ENCODE measurements around the gene CELA1.
A peak's percentile ranks its signal among the peaks of the same experiment; 100 is the strongest.
"Not testable (repeated sequence)": the region's sequence is repeated elsewhere in the genome, so short reads cannot be mapped to it uniquely, and the experiment has no call there.

The CELA1 gene

DNA sequence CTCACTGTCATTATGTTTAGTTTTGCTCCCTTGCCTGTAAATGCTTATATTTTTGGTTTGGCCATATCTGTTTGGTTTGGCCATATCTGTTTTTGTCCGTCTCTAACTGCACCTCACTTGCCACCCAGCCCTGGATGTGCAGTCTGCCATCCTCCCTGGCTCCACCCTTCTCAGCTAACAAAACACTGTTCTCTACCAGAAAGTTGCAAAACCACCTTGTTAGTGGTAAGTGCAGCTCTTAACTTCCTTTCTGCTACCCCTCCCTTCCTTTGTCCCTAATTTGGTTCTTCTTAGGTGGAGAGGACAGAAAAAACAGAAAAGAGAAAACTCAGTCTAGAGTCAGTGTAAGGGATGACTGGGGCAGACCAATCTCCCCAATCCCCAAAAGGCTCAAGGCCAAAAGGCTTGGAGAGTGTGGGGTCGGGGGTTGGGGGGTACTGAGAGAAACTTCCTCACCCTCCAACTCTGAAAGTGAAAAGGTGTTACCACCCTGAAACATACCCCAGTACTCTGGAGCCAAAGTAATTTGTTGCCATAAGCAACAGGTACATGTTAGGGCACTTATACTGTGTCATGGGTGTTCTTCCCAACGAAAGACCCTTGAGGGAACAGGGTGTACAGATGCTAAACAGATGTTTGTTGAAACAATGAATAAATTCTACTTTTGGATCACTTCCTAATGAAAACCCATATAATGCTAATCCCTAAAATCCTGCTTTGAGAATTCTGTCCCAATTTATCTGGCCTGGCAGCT is 27.5 kb downstream of the CELA1 start:
- ATAC-seq (peak; percentile 50), DNase-seq (no peak)
- no peaks in the 10 kb centered on the region for H3K27me3 Mint-ChIP-seq
- peak overlapping the region; percentile 14 to 90 for H3K27ac Mint-ChIP-seq
- no peaks in the 10 kb centered on the region for H3K9me3 Mint-ChIP-seq
- H3K4me1 Mint-ChIP-seq, result peaks cover 75% of the 10 kb centered on the region
- peak overlapping the region; percentile 62 to 64 for H3K4me3 Mint-ChIP-seq

DNA sequence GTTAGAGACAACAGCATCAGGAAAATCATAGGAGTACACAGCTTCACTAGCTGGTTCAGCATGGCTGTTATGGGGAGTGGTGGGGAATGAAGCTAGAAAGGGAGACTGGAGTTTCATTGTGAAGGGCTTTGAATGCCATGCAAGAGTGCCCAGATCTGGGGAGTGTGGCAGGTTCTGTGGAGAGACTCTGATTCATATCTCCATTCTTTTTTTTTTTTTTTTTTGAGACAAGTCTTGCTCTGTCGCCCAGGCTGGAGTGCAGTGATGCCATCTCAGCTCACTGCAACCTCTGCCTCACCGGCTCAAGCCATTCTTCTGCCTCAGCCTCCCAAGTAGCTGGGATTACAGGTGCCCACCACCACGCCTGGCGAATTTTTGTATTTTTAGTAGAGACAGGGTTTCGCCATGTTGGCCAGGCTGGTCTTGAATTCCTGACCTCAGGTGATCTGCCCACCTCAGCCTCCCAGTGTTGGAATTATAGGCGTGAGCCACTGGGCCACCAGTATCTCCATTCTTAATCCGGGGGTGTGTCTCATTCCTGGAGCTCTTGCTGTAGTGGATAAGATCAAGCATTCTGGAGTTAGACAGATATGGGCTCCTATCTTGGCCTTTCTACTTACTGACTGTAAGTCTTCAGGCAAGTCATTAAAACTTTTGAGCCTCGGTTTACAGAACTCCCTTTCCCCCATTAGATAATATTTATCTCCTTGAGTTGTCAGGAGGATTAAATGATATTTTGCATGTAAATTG is 28.2 kb downstream of the CELA1 start:
- H3K4me3 Mint-ChIP-seq, result peak overlapping the region; percentile 22 to 52
- DNase-seq, result not testable (repeated sequence)

DNA sequence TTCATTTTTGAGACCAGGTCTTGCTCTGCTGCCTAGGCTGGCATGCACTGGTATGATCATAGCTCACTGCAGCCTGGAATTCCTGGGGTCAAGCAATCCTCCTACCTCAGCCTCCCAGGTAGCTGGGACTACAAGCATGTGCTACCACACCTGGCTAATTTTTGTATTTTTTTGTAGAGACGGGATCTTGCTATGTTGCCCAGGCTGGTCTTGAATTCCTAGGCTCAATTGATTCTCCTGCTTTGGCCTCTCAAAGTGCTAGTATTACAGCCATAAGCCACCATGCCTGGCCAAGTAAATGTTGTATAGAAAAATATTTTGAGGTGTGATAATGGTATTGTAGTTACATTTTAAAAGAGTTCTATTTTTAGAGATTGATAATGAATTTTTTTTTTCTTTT is 35.1 kb downstream of the CELA1 start:
- no peak overlapping the region for H3K4me3 Mint-ChIP-seq
- ATAC-seq (no peak), DNase-seq (no peak)
- H3K9me3 Mint-ChIP-seq, result no peaks in the 10 kb centered on the region
- H3K4me1 Mint-ChIP-seq, result peaks cover 44% of the 10 kb centered on the region
- H3K27ac Mint-ChIP-seq, result peak overlapping the region in 1 of 2 donors; percentile 67
- H3K27me3 Mint-ChIP-seq, result no peaks in the 10 kb centered on the region

More for the DNA sequence above, 28.2 kb downstream of the CELA1 start:
- Mint-ChIP-seq H3K4me1 (peaks cover 75% of the 10 kb centered on the region), H3K27ac (peak overlapping the region; percentile 50 to 79)
- not testable (repeated sequence) for ATAC-seq, H3K27me3 Mint-ChIP-seq, H3K9me3 Mint-ChIP-seq

DNA sequence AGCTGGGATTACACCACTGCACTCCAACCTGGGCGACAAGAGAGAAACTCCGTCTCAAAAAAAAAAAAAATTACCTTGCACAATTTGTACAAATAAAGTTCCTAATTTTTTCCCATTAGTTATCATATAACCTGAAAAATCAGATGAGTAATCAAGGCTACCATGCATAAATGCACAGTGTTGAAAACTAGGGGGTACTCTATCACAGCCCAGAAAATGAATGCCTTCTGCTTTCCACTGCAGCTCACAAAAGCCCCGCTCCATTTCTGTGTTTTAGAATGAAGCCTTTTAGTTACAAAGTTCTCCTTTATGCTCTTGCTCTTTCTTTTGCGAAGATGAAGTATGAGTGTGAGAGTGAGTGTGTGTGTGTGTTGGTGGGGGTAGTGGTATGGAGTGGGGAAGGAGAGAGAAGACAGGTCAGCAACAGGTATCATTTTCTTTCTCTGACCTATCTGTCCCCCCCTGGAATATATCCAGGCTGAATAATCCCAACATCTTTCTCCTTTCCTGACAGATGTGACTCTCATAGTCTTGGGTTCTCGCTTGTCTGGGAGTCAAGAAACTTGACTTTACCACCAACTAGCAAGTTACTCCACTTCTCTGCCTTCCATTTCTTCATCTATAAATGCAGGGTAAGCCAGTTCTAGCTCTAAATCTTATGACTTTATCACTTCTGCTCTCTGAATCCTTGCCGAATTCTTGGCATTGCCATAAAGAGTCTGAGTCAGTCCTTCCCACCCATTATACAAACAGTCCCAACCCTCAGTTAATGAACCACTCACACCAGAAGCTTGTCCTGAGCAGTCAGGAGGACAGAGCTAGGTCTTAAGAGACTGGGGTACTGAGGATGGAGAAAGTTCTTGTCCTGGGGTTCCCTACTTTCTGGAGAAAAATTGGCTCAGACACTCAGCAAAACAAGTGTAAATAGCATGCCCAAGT is 38.6 kb downstream of the CELA1 start:
- Mint-ChIP-seq H3K4me3 (no peak overlapping the region), H3K27ac (peak overlapping the region in 1 of 2 donors; percentile 29), H3K9me3 (no peaks in the 10 kb centered on the region), H3K27me3 (no peaks in the 10 kb centered on the region), H3K4me1 (peaks cover 36% of the 10 kb centered on the region)
- no peak for DNase-seq
- ATAC-seq, result no peak

DNA sequence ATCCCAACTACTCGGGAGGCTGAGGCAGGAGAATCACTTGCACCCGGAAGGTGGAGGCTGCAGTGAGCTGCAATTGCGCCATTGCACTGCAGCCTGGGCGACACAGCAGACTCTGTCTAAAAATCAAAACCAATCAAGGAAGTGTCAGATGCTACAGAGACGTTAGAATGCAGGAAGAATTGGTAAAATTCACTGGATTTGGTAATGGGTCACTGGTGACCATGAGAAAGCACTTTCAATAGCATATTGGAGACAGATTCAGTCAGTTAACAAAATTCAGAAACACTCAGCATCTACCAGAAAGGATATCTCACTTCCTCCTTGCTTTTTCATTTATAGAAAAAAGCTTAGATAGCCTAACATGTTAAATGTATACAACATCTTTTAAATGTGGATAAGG is 40.0 kb downstream of the CELA1 start:
- Mint-ChIP-seq H3K27ac (no peak overlapping the region), H3K4me1 (peaks cover 25% of the 10 kb centered on the region), H3K4me3 (no peak overlapping the region), H3K27me3 (no peaks in the 10 kb centered on the region), H3K9me3 (no peaks in the 10 kb centered on the region)
- ATAC-seq (no peak), DNase-seq (no peak)

DNA sequence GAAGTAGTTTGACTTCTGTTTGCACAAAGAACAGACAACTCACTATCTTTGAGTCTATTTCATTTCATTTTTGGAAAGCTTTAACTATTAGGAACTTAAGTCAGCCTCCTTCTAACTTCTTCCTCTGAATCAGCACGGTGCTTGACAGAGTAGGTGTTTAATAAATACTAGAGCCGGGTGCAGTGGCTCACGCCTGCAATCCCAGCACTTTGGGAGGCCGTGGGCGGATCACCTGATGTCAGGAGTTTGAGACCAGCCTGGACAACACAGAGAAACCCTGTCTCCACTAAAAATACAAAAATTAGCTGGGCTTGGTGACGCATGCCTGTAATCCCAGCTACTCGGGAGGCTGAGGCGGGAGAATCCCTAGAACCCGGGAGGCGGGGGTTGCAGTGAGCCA is 45.7 kb downstream of the CELA1 start:
- not testable (repeated sequence) for H3K9me3 Mint-ChIP-seq, DNase-seq, ATAC-seq, H3K4me1 Mint-ChIP-seq, H3K4me3 Mint-ChIP-seq, H3K27me3 Mint-ChIP-seq
- peak overlapping the region in 1 of 2 donors; percentile 40 for H3K27ac Mint-ChIP-seq

DNA sequence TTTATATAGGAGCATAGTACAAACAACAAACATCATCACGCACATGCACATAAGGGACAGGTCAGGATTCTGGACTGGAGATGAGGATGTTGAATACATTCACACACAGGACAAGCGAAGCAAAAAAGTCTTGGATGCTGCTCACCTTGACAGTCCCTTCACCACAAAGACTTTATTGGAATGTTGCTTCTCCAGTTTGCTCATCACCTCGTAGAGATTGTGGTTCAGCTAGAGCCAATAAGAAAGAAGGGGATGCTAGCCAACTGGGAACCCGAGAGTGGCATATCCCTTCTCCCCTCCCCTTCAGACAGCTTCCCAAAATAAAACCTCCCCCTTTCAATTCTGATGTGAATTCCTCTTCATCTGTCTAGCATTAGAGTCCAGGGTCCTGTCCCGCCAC is 50.8 kb downstream of the CELA1 start:
- DNase-seq (no peak), ATAC-seq (no peak)
- no peak overlapping the region for H3K27ac Mint-ChIP-seq
- no peak overlapping the region for H3K4me3 Mint-ChIP-seq
- no peaks in the 10 kb centered on the region for H3K9me3 Mint-ChIP-seq
- no peaks in the 10 kb centered on the region for H3K27me3 Mint-ChIP-seq
- peaks cover 25% of the 10 kb centered on the region for H3K4me1 Mint-ChIP-seq

DNA sequence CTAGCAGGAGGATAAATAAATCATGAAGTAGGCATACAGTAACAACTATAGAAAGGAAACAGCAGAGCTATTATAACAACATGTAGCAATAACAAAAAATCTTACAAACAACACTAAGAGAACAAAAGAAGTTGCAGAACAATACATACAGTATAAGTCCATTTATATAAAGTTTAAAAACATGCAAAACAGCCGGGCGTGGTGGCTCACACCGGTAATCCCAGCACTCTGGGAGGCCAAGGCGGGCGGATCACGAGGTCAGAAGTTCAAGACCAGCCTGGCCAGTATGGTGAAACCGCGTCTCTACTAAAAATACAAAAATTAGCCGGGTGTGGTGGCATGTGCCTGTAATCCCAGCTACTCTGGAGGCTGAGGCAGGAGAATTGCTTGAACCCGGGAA is 52.4 kb downstream of the CELA1 start:
- peak overlapping the region in 1 of 2 donors; percentile 26 for H3K27ac Mint-ChIP-seq

DNA sequence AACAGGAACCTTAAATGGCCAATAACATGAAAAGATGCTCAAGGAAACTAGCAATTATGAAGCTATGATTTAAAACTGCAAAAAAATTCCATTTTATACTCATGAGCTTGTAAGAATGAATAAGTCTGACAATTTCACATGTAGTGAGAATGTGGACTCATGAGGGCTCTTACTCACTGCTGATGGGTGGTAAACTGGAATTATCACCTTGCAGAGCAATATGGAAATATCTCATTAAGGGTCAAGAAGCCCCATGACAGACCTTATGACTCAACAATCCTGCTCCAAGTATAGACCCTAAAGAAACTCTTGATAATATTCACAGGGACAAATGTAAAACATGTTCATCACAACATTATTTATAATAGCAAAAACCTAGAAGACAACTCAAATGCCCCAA is 52.8 kb downstream of the CELA1 start:
- no peaks in the 10 kb centered on the region for H3K9me3 Mint-ChIP-seq
- H3K4me3 Mint-ChIP-seq, result no peak overlapping the region
- peak overlapping the region; percentile 26 to 92 for H3K27ac Mint-ChIP-seq
- peak; percentile 74 for ATAC-seq
- H3K27me3 Mint-ChIP-seq, result no peaks in the 10 kb centered on the region
- no peak for DNase-seq
- H3K4me1 Mint-ChIP-seq, result peaks cover 25% of the 10 kb centered on the region

More for the DNA sequence above, 52.4 kb downstream of the CELA1 start:
- H3K4me3 Mint-ChIP-seq, ATAC-seq, H3K27me3 Mint-ChIP-seq, H3K9me3 Mint-ChIP-seq, DNase-seq: not testable (repeated sequence)
- H3K4me1 Mint-ChIP-seq, result peaks cover 25% of the 10 kb centered on the region

DNA sequence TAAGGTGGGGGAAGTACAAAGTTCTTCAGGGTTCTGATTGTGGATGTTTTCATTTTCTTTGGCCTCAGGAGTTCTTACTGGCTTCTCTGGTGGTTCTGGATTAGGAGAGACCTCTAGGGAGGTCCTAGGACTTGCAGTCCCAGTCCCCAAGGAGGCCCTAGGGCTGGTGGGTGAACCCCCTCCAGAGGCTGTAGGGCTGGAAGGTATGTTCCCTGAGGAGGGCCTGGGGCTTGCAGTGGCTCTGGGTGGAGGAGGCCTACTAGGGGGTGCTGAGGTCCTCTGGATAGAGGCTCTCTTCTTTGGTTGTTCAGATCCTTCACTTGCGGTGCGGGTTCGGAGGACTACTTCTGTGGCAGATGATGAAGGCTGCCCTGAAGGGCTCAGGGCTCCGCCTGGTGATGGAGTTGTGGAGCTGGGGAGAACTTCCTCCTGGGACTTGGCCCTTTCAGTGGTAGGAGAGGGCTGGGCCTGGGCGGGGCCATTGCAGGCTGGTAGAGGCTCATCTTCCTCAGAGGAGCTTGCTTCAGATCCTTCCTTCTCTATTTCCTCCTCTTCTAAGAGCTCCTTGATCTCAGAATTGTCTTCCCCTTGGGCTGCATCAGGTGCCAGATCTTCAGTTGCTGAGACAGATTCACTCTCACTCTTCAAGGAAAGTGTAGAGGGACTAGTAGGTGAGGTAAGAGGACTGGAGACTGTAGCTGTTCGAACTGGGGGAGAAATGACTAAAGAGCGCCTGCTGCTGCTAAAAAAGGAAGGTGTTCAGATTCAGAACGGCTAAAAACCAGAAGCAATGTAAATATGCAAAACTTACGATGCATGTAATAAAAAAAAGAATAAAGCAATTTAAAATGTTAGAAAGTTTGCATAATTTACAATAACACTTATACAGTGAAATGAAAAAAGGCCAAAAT is 54.6 kb downstream of the CELA1 start:
- H3K4me3 Mint-ChIP-seq, H3K27me3 Mint-ChIP-seq, H3K9me3 Mint-ChIP-seq, ATAC-seq, DNase-seq: not testable (repeated sequence)
- Mint-ChIP-seq H3K4me1 (peaks cover 25% of the 10 kb centered on the region), H3K27ac (peak overlapping the region in 1 of 2 donors; percentile 71)

DNA sequence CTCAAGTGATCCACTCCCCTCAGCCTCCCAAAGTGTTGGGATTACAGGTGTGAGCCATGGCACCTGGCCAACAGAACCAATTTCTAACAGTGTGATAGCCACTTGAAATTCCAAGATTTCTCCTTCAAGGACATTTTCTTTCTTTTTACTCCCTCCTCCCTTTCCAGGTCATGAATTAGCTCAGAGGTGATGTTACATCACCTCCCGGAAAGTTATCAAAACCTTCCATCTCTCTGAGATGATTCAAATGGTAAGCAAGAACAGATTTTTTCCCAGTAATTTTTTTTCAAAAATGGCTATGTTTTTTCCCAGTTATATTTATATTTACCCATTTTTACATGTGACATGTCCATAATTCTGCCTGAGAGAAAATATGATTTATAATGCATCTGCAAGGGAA is 60.6 kb downstream of the CELA1 start:
- DNase-seq, result no peak
- H3K9me3 Mint-ChIP-seq, result no peaks in the 10 kb centered on the region
- ATAC-seq, result no peak
- H3K4me1 Mint-ChIP-seq, result peaks cover 6% of the 10 kb centered on the region
- H3K27me3 Mint-ChIP-seq, result no peaks in the 10 kb centered on the region
- no peak overlapping the region for H3K27ac Mint-ChIP-seq
- no peak overlapping the region for H3K4me3 Mint-ChIP-seq

DNA sequence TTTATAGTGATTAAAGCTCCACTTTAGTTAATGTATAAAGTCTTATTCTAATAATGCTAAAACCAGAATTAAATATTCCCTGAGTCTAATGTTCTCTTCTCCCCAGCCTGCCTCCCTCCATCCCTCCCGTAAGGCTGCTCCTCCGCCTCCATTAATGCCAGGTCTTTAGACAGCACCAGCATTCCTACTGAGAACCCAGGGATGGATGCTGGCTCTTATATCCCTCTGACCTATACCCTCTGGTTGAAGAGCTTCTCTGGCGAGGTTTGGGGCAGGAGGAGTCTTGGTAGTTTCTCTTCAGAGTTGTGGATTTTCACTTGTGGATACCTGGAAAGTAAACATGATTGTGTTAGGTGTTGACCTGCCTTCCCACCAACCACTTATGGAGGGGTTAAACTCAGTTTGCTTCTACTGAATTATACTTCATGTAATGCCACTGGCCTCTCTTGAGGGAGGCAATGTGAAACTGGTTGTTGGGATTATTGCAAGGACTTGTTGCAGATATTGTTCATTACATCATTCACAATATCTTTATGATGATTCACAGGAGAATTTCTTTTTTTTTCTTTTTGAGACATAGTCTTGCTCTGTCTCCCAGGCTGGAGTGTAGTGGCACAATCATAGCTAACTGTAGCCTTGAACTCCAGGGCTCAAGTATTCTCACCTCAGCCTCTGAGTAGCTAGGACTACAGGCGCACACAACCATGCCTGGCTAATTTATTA is 65.1 kb downstream of the CELA1 start:
- ATAC-seq (no peak), DNase-seq (no peak)
- Mint-ChIP-seq H3K27ac (peak overlapping the region in 1 of 2 donors; percentile 3), H3K9me3 (no peaks in the 10 kb centered on the region), H3K27me3 (no peaks in the 10 kb centered on the region), H3K4me3 (no peak overlapping the region), H3K4me1 (peaks cover 11% of the 10 kb centered on the region)
